NCI-H187 treated with DMSO at 0.1 percent for 48 hours (cell line): ENCODE measurements around the gene NDUFA7.
"Not testable (repeated sequence)": the region's sequence is repeated elsewhere in the genome, so short reads cannot be mapped to it uniquely, and the experiment has no call there.

Experiments
- DNase-seq: peaks from one replicate; lab custom pipeline; 2025; lab: John Stamatoyannopoulos, UW

Gene NDUFA7

GRCh38 chr19:8319807-8320520 is 1.2 kb downstream of the NDUFA7 start:
- no peak for DNase-seq

GRCh38 chr19:8318835-8319234 is 2.3 kb downstream of the NDUFA7 start:
- not testable (repeated sequence) for DNase-seq

GRCh38 chr19:8316351-8317125 is 4.6 kb downstream of the NDUFA7 start:
- DNase-seq, result no peak

- DNase-seq, result not testable (repeated sequence)
These were observed 6.1 kb downstream of the NDUFA7 start for GRCh38 chr19:8314981-8315640.

GRCh38 chr19:8311461-8312260 is 9.5 kb downstream of the NDUFA7 start:
- DNase-seq, result no peak

GRCh38 chr19:8310342-8311055 is 10.7 kb downstream of the NDUFA7 start:
- DNase-seq, result no peak

- no peak for DNase-seq
These were observed 12.3 kb downstream of the NDUFA7 start for GRCh38 chr19:8308891-8309291.

- DNase-seq, result peak; percentile 27
These were observed 13.0 kb downstream of the NDUFA7 start, which contains the start of gene CD320 for GRCh38 chr19:8307965-8308866. CD320 (minus strand) TSS chr19:8308358; CDS start chr19:8308290, 68 bp downstream.

GRCh38 chr19:8307400-8307964 is 13.7 kb downstream of the NDUFA7 start:
- no peak for DNase-seq

GRCh38 chr19:8306235-8307054 is 14.7 kb downstream of the NDUFA7 start:
- no peak for DNase-seq

- no peak for DNase-seq
These were observed 15.4 kb downstream of the NDUFA7 start for GRCh38 chr19:8305798-8306197.

- DNase-seq, result no peak
These were observed 16.1 kb downstream of the NDUFA7 start for GRCh38 chr19:8304841-8305621.

GRCh38 chr19:8302734-8303133 is 18.4 kb downstream of the NDUFA7 start:
- DNase-seq, result no peak

- DNase-seq, result no peak
These were observed 18.9 kb downstream of the NDUFA7 start for GRCh38 chr19:8302357-8302691.

- not testable (repeated sequence) for DNase-seq
These were observed 29.8 kb downstream of the NDUFA7 start for GRCh38 chr19:8291337-8291736.

GRCh38 chr19:8276508-8276907 is 44.7 kb downstream of the NDUFA7 start:
- not testable (repeated sequence) for DNase-seq

- DNase-seq, result no peak
These were observed 51.5 kb downstream of the NDUFA7 start for GRCh38 chr19:8269724-8270123.

GRCh38 chr19:8265872-8266271 is 55.3 kb downstream of the NDUFA7 start:
- DNase-seq, result no peak
